RKO (cell line): ENCODE data around the gene MAP4.
"Not testable (repeated sequence)": the region's sequence is repeated elsewhere in the genome, so short reads cannot be mapped to it uniquely, and the experiment has no call there.

Experiments
- DNase-seq: peaks from one replicate; pipeline ENCODE4 v3.0.0-alpha.2; 2016; ENCODE audit warnings: low spot score

The MAP4 gene, protein sequence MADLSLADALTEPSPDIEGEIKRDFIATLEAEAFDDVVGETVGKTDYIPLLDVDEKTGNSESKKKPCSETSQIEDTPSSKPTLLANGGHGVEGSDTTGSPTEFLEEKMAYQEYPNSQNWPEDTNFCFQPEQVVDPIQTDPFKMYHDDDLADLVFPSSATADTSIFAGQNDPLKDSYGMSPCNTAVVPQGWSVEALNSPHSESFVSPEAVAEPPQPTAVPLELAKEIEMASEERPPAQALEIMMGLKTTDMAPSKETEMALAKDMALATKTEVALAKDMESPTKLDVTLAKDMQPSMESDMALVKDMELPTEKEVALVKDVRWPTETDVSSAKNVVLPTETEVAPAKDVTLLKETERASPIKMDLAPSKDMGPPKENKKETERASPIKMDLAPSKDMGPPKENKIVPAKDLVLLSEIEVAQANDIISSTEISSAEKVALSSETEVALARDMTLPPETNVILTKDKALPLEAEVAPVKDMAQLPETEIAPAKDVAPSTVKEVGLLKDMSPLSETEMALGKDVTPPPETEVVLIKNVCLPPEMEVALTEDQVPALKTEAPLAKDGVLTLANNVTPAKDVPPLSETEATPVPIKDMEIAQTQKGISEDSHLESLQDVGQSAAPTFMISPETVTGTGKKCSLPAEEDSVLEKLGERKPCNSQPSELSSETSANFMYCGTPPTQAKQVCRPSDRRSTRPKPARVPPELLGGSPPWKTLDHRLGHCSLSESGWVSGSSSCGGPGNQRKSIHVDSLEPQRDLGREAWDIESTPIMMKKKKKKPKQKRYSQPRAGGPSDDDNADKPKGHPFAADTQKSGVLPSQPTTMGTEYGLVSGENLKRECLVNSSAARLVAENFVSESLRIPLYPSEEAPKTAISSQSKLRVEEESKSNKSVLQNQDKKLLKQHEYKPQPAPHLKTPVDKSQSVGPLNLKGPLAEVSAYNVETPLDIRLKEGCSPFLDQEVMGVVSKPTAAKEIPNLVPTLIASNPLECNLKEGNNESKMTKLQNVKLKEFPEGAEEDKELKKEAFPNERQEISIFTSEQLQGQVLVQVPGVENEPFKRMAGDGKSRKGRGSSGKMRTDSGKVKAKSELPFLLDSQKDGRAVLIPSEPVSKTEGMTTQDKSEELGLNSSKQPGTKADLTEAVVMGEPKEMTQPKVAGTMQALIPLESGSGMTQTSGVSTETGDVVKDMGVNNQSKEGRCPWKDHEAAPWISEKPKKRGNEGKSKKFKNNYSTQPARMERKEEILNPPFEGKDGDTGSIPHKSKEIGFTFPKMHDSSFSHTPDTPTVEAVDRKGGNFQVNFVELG (N-terminal part only)

DNA sequence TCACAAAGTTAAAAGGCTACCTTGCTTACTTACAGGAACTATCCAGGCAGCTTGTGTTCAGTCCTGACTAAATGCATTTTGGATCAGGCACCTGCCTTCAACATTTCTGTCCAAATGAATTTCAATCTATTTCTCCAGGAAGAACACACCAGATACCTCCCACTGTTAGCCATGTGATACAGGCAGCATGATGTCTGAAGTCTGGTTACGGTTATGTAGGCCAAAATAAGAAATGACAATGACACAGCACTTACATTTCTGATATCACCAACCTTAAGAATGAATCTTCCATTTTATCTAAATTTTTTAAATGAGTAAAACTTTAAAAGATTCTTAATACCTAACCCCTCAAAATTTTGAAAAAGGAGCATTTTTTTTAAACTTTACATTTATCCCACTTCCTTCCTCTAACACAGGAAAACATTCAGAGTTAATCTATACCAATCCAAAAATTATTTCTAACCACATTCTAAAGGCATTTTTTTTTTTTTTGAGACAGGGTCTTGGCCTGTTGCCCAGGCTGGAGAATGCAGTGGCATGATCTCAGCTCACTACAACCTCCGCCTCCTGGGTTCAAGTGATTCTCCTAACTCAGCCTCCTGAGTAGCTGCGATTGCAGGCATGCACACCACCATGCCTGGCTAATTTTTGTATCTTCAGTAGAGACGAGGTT is at the start of gene MAP4:
MAP4 (minus strand) TSS at position 116 of the 673 bp plus-strand sequence. CDS start 17,556 bp downstream, outside the sequence.
- no peak for DNase-seq

DNA sequence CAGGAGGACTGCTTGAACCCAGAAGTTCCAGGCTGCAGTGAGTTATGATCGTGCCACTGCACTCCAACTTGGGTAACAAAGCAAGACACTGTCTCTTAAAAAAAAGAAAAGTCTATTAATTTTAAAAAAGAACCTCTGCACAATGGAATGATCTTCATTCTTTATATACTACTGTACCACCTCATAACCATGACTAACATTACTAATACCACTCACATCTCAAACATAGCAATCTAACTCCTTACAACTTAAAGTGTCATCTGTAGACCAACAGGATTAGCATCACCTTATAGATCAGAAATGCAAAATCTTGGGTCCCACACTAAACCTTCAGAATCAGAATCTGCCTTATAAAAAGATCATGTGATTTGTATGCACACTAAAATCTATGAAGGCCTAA is 48.8 kb upstream of the MAP4 start:
- DNase-seq, result no peak

DNA sequence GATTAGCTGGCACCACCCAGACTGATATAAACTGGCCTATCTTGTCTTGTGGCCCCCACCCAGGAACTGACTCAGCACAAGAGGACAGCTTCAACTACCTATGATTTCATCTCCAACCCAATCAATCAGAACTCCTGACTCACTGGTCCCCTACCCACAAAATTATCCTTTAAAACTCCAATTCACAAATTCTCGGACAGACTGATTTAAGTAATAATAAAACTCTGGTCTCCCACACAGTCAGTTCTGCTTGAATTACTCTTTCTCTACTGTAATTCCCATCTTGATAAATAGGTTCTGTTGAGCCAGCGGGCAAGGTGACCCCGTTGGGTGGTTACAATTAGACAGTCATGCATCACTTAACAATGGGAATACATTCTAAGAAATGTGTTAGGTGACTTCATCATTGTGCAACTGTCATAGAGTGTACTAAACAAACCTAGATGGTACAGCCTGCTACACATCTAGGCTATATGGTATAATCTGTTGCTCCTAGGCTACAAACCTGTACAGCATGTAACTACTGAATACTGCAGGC is 48.1 kb upstream of the MAP4 start:
- no peak for DNase-seq

DNA sequence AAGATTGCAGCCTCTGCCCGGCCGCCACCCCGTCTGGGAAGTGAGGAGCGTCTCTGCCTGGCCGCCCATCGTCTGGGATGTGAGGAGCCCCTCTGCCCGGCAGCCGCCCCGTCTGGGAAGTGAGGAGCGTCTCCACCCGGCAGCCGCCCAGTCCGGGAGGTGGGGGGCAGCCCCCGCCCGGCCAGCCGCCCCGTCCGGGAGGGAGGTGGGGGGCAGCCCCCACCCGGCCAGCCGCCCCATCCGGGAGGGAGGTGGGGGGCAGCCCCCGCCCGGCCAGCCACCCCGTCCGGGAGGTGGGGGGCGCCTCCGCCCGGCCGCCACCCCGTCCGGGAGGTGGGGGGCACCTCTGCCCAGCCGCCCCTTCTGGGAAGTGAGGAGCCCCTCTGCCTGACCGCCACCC is 45.4 kb upstream of the MAP4 start:
- not testable (repeated sequence) for DNase-seq

DNA sequence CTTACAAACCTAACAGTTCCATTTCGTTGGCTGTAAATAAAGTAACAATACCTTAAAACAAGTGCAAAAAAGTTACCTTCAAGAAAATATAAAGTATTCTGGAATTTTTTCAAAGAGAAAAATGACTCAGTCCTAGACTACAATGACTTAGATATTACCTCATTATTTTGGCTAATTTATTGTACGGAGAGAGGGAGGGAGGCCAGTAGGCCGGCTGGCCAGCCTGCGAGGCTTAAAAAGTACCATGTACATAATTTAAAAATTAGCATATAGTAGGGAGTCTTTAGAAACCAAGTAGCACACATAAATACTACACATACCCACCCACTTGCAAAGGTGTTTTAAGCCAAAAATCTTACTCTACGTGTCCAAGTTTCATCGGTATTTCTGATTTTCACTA is 41.9 kb upstream of the MAP4 start:
- no peak for DNase-seq

DNA sequence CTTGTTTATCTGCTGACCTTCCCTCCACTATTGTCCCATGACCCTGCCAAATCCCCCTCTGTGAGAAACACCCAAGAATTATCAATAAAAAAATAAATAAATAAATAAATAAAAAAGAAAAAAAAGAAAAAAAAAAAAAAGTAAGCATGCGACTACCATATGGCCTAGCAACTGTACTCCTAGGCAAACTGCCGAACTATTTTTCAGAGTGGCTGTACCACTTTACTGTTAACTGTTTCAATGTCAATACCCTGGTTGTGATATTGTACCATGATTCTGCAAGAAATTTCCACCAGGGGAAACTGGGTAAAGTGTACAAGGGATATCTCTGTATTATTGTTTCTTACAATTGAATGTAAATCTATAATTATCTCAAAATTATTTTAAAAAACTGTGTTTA is 41.3 kb upstream of the MAP4 start:
- no peak for DNase-seq

DNA sequence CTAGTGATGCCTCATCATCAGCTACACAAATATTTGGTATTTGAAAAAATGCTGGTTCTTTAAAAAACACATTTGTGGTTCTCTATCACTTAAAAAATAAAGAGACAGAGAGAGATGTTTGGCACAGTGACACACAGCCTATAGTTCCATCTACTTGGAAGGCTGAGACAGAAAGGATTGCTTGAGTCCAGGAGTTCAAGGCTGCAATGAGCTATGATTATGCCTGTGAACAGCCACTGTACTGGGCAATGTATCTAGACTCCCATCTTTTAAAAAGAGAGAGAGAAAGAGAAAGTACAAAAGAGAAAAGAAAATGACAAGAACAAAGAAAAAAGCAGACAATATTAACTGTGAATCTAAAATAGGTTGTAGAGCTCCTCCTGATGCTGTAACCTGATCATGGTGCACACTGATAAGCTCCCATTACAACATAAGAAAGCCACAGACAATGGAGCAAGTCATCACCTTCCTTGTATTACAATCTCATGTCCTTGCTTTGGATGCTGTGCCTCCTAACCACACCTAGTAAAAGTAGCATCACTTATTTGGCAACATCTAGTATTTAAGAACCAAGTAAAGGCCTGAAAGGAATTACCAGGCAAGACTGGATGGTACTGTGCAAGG is 31.7 kb upstream of the MAP4 start:
- DNase-seq, result no peak

DNA sequence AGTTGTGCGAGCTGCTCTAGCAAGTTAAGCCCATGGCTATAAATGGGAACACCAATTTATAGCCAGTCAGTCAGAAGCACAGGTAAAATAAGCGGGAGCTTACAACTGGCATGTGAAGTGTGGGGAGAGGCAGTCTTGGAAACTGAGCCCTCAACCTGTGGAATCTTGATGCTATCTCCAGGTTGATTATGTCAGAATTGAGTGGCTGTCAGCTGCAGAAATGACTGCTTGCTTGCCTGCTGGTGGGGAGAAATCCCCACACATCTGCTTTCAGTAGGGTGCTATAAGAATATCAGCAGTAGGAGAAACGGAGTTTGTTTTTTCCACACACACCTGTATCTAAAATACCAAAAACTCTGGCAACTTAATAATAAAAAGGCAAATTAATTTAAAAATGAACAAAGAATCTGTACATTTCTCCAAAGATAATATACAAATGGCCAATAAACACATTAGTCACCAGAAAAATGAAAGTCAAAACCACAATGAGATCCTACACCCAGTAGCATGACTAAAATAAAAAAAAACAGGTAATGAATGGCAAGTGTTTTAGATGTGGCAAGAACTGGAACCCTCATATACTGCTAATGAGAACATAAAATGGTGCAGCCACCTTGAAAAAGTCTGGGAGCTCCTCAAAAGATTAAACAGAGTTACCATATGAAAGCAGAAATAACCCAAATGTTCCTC is 26.0 kb upstream of the MAP4 start:
- DNase-seq, result no peak

DNA sequence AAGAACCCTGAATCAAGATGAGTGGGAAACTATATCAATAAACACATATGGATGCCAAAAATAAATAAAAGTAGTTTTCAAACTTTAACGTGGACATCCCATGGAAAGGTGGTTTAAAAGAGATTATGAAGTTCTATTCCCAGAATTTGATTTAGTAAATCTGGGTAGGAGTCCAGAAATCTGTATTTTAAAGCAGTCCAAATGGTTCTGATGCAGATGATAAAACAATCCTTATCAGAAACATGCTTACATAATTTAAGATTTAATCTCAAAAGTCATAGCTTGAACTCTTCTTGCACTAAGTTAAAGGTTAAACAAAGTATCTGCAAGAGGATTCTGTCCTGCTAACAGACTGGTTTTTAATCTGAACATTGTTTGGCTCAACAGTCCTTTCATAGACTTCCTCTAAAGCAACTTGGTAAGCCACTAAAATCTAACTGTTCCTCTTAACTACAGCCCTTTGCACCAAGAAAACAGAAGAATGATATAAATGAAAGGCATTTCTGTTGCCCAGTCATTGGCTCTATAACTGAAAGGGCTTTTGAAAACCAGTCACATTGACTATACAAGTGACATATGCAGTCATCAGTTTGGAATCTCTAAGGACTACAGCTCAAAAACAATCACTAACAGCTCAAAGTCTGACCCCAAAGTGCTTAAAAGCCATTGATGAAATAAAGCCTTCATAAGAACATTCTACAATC is 23.4 kb upstream of the MAP4 start:
- DNase-seq, result peak; percentile 66

DNA sequence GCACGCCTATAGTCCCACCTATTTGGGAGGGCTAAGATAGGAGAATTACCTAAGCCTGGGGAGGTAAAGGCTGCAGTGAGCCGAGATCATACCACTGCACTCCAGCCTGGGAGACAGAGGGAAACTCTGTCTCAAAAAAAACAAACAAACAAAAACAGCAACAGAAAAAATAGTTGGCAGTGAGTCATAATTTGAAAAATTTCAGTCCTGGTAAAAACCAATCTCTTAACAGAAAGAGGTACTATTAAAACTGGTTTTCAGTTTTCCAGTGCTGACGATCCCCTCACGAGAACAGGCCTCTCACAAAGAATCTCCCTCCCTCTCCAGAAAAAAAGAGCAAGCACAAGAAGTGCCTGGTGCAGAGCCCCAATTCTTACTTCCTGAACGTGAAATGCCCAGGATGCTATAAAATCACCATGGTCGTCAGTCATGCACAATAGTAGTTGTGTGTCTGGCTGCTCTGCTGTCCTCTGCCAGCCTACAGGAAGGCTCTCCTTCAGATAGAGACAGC is 22.8 kb upstream of the MAP4 start:
- DNase-seq, result no peak

DNA sequence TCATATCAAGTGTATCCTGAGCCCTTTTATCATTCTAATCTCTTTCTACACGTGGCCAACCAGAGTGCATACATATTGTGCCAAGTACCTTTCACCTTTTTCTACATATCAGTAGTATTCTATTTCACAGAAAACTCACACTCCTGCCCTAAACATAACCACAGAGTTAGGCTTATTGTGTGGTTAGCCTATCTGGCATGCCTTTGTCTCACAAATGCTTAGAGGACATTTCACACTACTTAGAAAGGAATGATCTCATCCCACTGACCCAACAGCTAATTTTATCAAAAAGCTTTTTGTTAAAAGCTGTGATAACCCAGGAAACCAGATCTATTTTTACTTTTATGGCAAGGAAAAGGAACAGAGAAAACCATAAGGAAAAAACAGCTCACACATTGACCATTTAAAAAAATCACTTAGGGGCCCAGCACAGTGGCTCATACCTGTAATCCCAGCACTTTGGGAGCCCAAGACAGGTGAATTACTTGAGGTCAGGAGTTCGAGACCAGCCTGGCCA is 17.8 kb upstream of the MAP4 start:
- DNase-seq, result no peak

DNA sequence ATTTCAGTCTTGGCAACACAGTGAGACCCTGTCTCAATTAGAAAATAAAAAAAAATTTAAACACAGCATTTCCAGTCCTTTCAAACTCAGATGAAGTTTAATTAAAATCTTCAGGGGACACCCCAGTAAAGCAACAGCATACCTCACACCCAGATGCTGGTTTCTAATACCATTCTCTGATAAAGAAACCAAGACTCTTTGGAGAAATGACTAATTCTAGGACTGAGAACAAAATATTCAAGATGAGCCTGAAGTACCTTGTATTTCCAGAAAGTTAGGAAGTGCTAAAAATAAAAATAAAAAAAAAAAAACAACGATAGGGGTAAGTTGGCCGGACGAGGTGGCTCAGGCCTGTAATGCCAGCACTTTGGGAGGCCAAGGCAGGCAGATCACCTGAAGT is 14.0 kb upstream of the MAP4 start:
- DNase-seq, result no peak

DNA sequence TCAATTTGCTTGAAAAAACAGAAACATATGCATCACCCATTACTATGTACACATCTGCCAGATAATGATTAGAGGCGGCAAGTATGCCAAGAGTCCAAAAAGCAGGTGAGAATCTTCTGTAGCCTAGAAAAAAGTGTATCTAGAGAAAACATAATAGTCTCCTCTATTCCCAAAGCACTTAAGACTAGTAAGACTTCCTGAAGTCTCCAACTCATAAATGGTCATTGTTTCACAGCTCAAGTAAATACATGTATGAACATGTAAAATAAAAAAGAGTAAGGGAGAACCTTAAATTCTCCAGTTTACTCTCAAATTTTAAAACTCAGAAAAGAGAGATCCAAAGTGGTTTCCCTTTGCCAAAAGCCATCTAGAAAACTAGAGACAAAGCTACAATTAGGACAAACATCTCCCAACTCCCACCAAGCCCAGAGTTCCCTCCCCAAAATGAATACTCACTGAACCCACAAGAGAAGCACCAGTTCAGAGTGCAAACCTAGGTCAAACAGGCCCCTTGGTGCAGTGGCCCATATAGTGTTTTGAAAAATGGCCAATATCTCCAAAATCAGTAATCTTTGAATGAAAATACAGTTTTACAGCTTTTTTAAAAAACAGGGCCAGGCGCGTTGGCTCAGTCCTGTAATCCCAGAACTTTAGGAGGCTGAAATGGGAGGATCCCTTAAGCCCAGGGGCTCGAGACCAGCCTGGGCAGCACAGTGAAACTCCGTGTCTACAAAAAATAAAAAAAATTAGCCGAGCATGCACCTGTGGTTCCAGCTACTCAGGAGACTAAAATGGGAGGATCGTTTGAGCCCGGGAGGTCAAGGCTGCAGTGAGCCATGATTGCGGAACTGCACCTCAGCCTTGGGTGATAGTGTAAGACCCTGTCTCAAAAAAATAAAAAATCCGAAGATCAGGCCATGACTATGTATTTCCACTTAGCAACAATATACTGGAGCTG is 11.0 kb upstream of the MAP4 start:
- DNase-seq, result no peak

DNA sequence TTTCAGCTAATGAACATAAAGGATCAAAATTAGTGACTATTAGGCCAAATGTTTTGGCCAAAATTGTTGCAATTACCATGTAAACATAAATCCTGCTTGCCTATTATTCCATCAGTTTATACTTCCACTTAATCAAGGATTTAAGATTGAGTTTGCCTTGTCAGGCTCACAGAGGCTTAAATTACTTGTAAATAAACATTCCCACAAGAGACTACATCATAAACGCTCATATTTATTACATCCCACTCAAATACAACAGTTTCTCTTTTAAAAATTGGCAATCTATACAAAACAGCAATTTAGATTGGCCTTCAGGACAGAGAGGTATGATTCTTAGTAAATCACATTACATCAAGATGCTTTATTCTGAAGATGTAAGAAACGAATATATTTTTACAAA is 9.9 kb upstream of the MAP4 start:
- DNase-seq, result no peak

DNA sequence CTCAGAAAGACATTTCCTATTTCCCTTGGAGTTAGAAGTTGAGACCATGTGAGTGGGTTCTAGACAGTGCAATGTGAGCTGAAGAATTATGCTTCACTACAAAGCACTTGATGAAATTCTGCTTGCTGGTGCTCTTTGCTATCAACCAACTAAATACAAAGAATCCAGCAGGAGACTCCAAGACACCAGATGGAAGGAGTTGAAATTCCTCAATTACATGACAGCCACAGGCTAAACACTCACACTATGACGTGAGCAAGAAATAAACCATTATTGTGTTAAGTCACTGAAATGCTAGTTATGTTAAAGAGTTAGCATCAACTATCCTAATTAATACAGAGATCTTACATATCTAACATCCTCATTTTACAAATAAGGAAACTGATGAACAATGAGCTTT is 8.2 kb upstream of the MAP4 start:
- DNase-seq, result no peak

DNA sequence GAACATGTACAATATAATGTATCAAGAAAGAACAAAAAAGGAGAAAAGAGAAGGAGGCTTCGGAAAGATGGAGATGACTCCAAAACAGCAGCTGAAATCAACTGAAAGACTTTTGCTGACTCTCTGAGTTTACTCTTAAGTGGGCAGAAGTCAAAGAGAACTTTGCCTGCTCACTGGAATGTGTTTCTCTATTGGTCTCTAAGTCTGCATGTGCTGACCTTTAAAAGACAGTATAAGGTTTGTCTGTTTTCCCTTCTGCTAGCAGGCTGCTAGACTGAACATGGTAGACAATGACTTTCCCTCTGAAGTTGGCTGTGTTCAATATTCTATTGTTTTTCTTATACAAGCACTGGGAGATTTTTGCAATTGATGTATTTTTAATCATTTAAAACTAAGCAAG is 7.2 kb upstream of the MAP4 start:
- DNase-seq, result no peak

DNA sequence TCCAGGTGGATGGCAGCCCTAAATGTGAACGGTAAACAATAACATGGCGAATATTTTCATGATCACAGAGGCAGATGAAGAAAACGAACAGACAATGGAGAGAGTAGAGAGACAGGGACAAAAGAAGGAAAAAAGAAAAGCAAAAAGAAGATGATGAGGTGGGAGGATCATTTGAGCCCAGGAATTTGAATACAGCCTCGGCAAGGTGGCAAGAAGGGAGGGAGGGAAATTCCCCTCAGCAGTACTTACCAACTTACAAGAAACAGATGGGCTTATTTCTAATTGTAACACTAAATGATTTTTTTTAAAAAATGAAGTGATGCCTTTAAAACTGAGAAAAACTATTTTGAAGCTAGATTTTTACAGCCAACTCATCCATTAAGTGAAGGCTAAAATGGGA is 6.0 kb upstream of the MAP4 start:
- DNase-seq, result no peak

DNA sequence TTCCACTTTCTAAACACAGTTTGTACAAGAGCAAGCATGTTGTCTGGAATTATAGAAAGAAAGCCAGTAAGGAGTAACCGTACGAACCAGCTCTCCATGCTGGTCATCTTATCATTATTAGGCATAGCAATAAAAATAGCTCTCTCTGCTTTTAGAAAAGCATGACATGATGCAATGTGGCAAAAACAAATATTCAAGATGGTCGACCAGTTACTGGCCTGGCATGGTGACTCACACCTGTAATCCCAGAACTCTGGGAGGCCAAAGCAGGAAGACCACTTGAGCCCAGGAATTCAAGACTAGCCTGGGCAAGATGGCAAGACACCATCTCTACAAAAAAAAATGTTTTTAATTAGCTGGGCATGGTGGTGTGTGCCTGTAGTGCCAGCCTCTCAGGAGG is 2.6 kb upstream of the MAP4 start:
- DNase-seq, result peak; percentile 42
